GM12878 (cell line): ENCODE data around the gene EIF4H. TPM values are rescaled to one million over a fixed set of nuclear protein-coding genes. Genes with fewer than 3 reads are reported as not detected.

ENCODE experiments used
- ASH2L ChIP-seq: fragments of 300-600, 200-600 bp; sonication (generic); IDR thresholded peaks from 2 replicates; pipeline ENCODE4 v1.6.1; 2017; ENCODE audit warnings: low read depth, mild to moderate bottlenecking, borderline replicate concordance
- CBX3 ChIP-seq: fragments of 200-600 bp; sonication (generic); IDR thresholded peaks from 2 replicates; pipeline ENCODE4 v1.6.1; 2016; ENCODE audit warnings: low read depth, borderline replicate concordance
- CHD2 ChIP-seq: IDR thresholded peaks from 2 replicates; pipeline ENCODE4 v1.6.1; 2011; ENCODE audit warnings: low read depth, low read length, improper control_type of control experiment, borderline replicate concordance
- IRF4 ChIP-seq: IDR thresholded peaks from 2 replicates; pipeline ENCODE4 v1.6.1; 2011; ENCODE audit warnings: low read depth, low read length
- JUND ChIP-seq: IDR thresholded peaks from 2 replicates; pipeline ENCODE4 v1.6.1; 2012; ENCODE audit warnings: low read depth, mild to moderate bottlenecking, low read length, improper control_type of control experiment, moderate library complexity
- KAT2A ChIP-seq: conservative IDR thresholded peaks from 2 replicates; pipeline ENCODE4 v1.6.1; 2011; ENCODE audit warnings: low read depth, low read length; ENCODE audit not compliant: control insufficient read depth
- MTA2 ChIP-seq: fragments of 450-650 bp; IDR thresholded peaks from 2 replicates; pipeline ENCODE4 v1.6.1; 2016; ENCODE audit warnings: low read depth, mild to moderate bottlenecking, moderate library complexity
- MYC ChIP-seq: IDR thresholded peaks from 2 replicates; pipeline ENCODE4 v1.6.1; 2011; ENCODE audit warnings: mild to moderate bottlenecking, low read length, moderate library complexity, inconsistent platforms; ENCODE audit not compliant: insufficient read depth, insufficient replicate concordance, insufficient read length, severe bottlenecking
- NR2C1 ChIP-seq: fragments of 450-650 bp; IDR thresholded peaks from 2 replicates; pipeline ENCODE4 v1.6.1; 2017; ENCODE audit warnings: antibody characterized with exemption, mild to moderate bottlenecking, moderate library complexity
- RBBP5 ChIP-seq: fragments of 200-600 bp; sonication (generic); conservative IDR thresholded peaks from 2 replicates; pipeline ENCODE4 v1.6.1; 2016
- RUNX3 ChIP-seq: IDR thresholded peaks from 2 replicates; pipeline ENCODE4 v1.6.1; 2012; ENCODE audit warnings: low read length, inconsistent platforms
- SIN3A ChIP-seq: IDR thresholded peaks from 2 replicates; pipeline ENCODE4 v1.6.1; 2012; ENCODE audit warnings: low read depth, low read length, improper control_type of control experiment
- SKIL ChIP-seq: fragments of 450-650 bp; IDR thresholded peaks from 2 replicates; pipeline ENCODE4 v1.6.1; 2017; ENCODE audit warnings: mild to moderate bottlenecking, low read depth, inconsistent platforms; ENCODE audit not compliant: poor library complexity, severe bottlenecking
- SMAD1 ChIP-seq: fragments of 450-650 bp; IDR thresholded peaks from 2 replicates; pipeline ENCODE4 v1.6.1; 2018; ENCODE audit warnings: mild to moderate bottlenecking, low read depth; ENCODE audit not compliant: partially characterized antibody
- SMARCA5 ChIP-seq: fragments of 450-650 bp; IDR thresholded peaks from 2 replicates; pipeline ENCODE4 v1.6.1; 2017; ENCODE audit warnings: mild to moderate bottlenecking
- SP1 ChIP-seq: IDR thresholded peaks from one replicate; pipeline ENCODE4 v1.6.1; 2011; ENCODE audit warnings: low read depth, low read length
- TAF1 ChIP-seq: IDR thresholded peaks from 2 replicates; pipeline ENCODE4 v1.6.1; 2011; ENCODE audit warnings: mild to moderate bottlenecking, low read depth, low read length, borderline replicate concordance
- TBL1XR1 ChIP-seq: IDR thresholded peaks from 2 replicates; pipeline ENCODE4 v1.6.1; 2012; ENCODE audit warnings: low read depth, low read length, improper control_type of control experiment
- TCF7 ChIP-seq: IDR thresholded peaks from 2 replicates; pipeline ENCODE4 v1.6.1; 2014; ENCODE audit warnings: antibody characterized with exemption, borderline replicate concordance
- WRNIP1 ChIP-seq: IDR thresholded peaks from 2 replicates; pipeline ENCODE4 v1.6.1; 2011; ENCODE audit warnings: low read depth, low read length, improper control_type of control experiment, borderline replicate concordance
- polyA plus RNA-seq, 11 experiments: library from polyadenylated mRNA; depleted of rRNA in 4 of 11; unstranded in 6 of 11; stranded (reverse) in 5 of 11; fragments of >200 nt; fragmentation: Nextera tagmentation in 4 of 11; fragmentation: Illumina TruSeq in 1 of 11; extraction: Ambion mirVana in 4 of 11; extraction: Trizol in 1 of 11; gene quantifications; 1 replicate in 1 of 11; 2 replicates in 10 of 11; pipeline versions ENCODE4 v1.2.1 to v1.2.3, GENCODE V29; 2011 to 2016; ENCODE audit warnings: inconsistent platforms in 2 of 11, missing spikeins in 2 of 11, low read depth in 1 of 11
- total RNA-seq, 4 experiments: library from RNA; depleted of rRNA in 3 of 4; stranded (reverse); fragments of >200 nt in 3 of 4; fragmentation: Illumina TruSeq in 1 of 4; extraction: Trizol in 1 of 4; gene quantifications; 2 replicates each; pipeline versions ENCODE4 v1.2.1 to v1.2.3, GENCODE V29; 2013 to 2021
- TF ChIP-seq, protein P1 (sequence below): fragments of 450-650 bp; IDR thresholded peaks from 2 replicates; pipeline ENCODE4 v1.6.1; 2017; ENCODE audit warnings: mild to moderate bottlenecking, moderate library complexity
- TF ChIP-seq, protein P2 (sequence below): fragments of 150-350 bp; IDR thresholded peaks from 2 replicates; pipeline ENCODE4 v1.6.1; 2016; ENCODE audit warnings: low read depth, low read length

Gene EIF4H
- total and polyA plus RNA-seq, 10 of the 15 experiments (the other 5 are each of a cell fraction or from before 2014, with no cell fraction given), result 9.9 to 443 (median 258) TPM

DNA sequence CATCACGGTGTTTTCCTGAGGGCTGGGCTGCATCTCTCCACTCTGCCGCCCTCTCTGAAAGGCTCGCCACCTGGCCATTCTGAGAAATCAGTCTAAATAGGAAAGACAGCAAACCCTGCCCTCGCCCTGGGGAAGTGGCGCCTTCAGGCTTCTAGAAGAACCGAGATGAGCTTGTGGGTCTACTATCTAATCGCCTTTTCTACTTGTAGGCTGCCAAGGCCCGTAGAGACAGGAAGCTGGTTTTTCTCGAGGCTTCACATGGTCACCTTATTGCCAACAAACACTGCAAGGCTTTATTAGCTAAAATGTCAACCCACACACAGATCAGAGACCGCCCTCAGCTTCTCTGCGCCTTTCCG lies 57.1 kb downstream of the EIF4H start (continued):
- TF ChIP-seq, protein P1, sequence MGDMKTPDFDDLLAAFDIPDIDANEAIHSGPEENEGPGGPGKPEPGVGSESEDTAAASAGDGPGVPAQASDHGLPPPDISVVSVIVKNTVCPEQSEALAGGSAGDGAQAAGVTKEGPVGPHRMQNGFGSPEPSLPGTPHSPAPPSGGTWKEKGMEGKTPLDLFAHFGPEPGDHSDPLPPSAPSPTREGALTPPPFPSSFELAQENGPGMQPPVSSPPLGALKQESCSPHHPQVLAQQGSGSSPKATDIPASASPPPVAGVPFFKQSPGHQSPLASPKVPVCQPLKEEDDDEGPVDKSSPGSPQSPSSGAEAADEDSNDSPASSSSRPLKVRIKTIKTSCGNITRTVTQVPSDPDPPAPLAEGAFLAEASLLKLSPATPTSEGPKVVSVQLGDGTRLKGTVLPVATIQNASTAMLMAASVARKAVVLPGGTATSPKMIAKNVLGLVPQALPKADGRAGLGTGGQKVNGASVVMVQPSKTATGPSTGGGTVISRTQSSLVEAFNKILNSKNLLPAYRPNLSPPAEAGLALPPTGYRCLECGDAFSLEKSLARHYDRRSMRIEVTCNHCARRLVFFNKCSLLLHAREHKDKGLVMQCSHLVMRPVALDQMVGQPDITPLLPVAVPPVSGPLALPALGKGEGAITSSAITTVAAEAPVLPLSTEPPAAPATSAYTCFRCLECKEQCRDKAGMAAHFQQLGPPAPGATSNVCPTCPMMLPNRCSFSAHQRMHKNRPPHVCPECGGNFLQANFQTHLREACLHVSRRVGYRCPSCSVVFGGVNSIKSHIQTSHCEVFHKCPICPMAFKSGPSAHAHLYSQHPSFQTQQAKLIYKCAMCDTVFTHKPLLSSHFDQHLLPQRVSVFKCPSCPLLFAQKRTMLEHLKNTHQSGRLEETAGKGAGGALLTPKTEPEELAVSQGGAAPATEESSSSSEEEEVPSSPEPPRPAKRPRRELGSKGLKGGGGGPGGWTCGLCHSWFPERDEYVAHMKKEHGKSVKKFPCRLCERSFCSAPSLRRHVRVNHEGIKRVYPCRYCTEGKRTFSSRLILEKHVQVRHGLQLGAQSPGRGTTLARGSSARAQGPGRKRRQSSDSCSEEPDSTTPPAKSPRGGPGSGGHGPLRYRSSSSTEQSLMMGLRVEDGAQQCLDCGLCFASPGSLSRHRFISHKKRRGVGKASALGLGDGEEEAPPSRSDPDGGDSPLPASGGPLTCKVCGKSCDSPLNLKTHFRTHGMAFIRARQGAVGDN, result peak; percentile 92
- TF ChIP-seq RUNX3 (no peak), SIN3A (no peak), NR2C1 (no peak), TCF7 (no peak), MTA2 (no peak), WRNIP1 (no peak), KAT2A (no peak), SKIL (no peak), TBL1XR1 (no peak), CBX3 (no peak), IRF4 (no peak; the same call in 1 of the 2 replicates), CHD2 (no peak), ASH2L (no peak), SMARCA5 (peak; percentile 15; the same call in 1 of the 2 replicates), SMAD1 (no peak), TAF1 (0 out of 2 replicates have a peak, but pooled peaks have one; percentile 14), RBBP5 (no peak), MYC (no peak), SP1 (no peak), JUND (no peak)
- TF ChIP-seq, protein P2, sequence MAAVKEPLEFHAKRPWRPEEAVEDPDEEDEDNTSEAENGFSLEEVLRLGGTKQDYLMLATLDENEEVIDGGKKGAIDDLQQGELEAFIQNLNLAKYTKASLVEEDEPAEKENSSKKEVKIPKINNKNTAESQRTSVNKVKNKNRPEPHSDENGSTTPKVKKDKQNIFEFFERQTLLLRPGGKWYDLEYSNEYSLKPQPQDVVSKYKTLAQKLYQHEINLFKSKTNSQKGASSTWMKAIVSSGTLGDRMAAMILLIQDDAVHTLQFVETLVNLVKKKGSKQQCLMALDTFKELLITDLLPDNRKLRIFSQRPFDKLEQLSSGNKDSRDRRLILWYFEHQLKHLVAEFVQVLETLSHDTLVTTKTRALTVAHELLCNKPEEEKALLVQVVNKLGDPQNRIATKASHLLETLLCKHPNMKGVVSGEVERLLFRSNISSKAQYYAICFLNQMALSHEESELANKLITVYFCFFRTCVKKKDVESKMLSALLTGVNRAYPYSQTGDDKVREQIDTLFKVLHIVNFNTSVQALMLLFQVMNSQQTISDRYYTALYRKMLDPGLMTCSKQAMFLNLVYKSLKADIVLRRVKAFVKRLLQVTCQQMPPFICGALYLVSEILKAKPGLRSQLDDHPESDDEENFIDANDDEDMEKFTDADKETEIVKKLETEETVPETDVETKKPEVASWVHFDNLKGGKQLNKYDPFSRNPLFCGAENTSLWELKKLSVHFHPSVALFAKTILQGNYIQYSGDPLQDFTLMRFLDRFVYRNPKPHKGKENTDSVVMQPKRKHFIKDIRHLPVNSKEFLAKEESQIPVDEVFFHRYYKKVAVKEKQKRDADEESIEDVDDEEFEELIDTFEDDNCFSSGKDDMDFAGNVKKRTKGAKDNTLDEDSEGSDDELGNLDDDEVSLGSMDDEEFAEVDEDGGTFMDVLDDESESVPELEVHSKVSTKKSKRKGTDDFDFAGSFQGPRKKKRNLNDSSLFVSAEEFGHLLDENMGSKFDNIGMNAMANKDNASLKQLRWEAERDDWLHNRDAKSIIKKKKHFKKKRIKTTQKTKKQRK, result no peak
